GM12878 (cell line): ENCODE measurements around the gene MBD5. TPM values are rescaled to one million over a fixed set of nuclear protein-coding genes. Genes with fewer than 3 reads are reported as not detected.

ENCODE experiments used
- ATAC-seq: fragments of 200-7000 bp; cut with Tn5 transposase; 3 replicates; pipeline ENCODE4 v1.9.1; 2020; ENCODE audit warnings: mild to moderate bottlenecking, moderate library complexity
- BruUV-seq: library from RNA; stranded (reverse); fragments of 400-500 nt; replicated peaks from 2 replicates; lab custom pipeline; 2021; lab: Mats Ljungman, UMichigan
- CTCF ChIA-PET: fragments of 300-600 bp; sonication (Branson Sonifier 250); formaldehyde crosslinking; extraction: SDS; loops from one replicate; lab custom pipeline; 2021; ENCODE audit warnings: inconsistent platforms; lab: Yijun Ruan, JAX
- POLR2A ChIA-PET: fragments of 350-600 bp; formaldehyde crosslinking; extraction: SDS; loops from one replicate; lab custom pipeline; 2021; ENCODE audit warnings: inconsistent platforms; lab: Charles Lee
- RAD21 ChIA-PET: fragments of 300-600 bp; sonication (Branson Sonifier 250); formaldehyde crosslinking; loops from one replicate; lab custom pipeline; 2023; ENCODE audit warnings: antibody characterized with exemption; ENCODE audit not compliant: unreplicated experiment; lab: Charles Lee
- SMC1A ChIA-PET: fragments of 300-600 bp; sonication (Branson Sonifier 250); formaldehyde crosslinking; loops from one replicate; lab custom pipeline; 2023; ENCODE audit not compliant: unreplicated experiment, uncharacterized antibody; lab: Charles Lee
- DNase-seq: peaks from one replicate; pipeline ENCODE4 v3.0.0-alpha.2; 2011; ENCODE audit warnings: low read depth, low spot score
- FAIRE-seq: peaks from 3 replicates; lab custom pipeline; 2011; peaks lifted over from hg19 to GRCh38; lab: Jason Lieb, UNC
- H2AFZ ChIP-seq: 2 replicates; pipeline ENCODE4 v1.6.0; 2011; ENCODE audit warnings: low read depth, low read length, control low read depth; ENCODE audit not compliant: control insufficient read depth
- H3K27ac ChIP-seq: 2 replicates; pipeline ENCODE4 v1.5.1; 2011; ENCODE audit warnings: control low read depth; ENCODE audit not compliant: control insufficient read depth, insufficient read depth
- H3K27me3 ChIP-seq, 2 experiments: replicated peaks in 1 of 2; 2 replicates each; pipeline versions ENCODE4 v1.6.0 to v1.6.1; 2011; ENCODE audit warnings: low read length in 1 of 2; ENCODE audit not compliant: control insufficient read depth in 2 of 2, insufficient read depth in 2 of 2
- H3K36me3 ChIP-seq, 2 experiments: 2 replicates each; pipeline ENCODE4 v1.5.1; 2011; ENCODE audit warnings: low read length in 1 of 2; ENCODE audit not compliant: control insufficient read depth in 2 of 2, insufficient read depth in 2 of 2
- H3K4me1 ChIP-seq: 2 replicates; pipeline ENCODE4 v1.6.1; 2011; ENCODE audit warnings: mild to moderate bottlenecking, low read length, moderate library complexity, mixed read lengths; ENCODE audit not compliant: control insufficient read depth, insufficient read depth
- H3K4me2 ChIP-seq: 2 replicates; pipeline ENCODE4 v1.6.0; 2011; ENCODE audit warnings: control low read depth; ENCODE audit not compliant: control insufficient read depth, insufficient read depth
- H3K4me3 ChIP-seq: fragments of 200-600 bp; sonication (generic); 2 replicates; pipeline ENCODE4 v1.5.1; 2016
- H3K79me2 ChIP-seq: 2 replicates; pipeline ENCODE4 v1.6.0; 2011; ENCODE audit warnings: low read length; ENCODE audit not compliant: control insufficient read depth, insufficient read depth
- H3K9ac ChIP-seq: 2 replicates; pipeline ENCODE4 v1.8.0; 2011; ENCODE audit warnings: low read length, control low read depth, mixed read lengths; ENCODE audit not compliant: control insufficient read depth, insufficient read depth
- H3K9me3 ChIP-seq: replicated peaks from 3 replicates; pipeline ENCODE4 v1.5.1; 2011; ENCODE audit warnings: mild to moderate bottlenecking, low read length; ENCODE audit not compliant: control insufficient read depth, insufficient read depth
- H4K20me1 ChIP-seq: 2 replicates; pipeline ENCODE4 v1.6.0; 2011; ENCODE audit not compliant: control insufficient read depth, insufficient read depth
- ATF7 ChIP-seq: fragments of 450-650 bp; IDR thresholded peaks from 2 replicates; pipeline ENCODE4 v1.6.1; 2016; ENCODE audit warnings: low read depth, mild to moderate bottlenecking
- CHD1 ChIP-seq: IDR thresholded peaks from 2 replicates; pipeline ENCODE4 v1.6.1; 2012; ENCODE audit warnings: low read depth, low read length, improper control_type of control experiment
- CREB1 ChIP-seq: IDR thresholded peaks from 2 replicates; pipeline ENCODE4 v1.6.1; 2012; ENCODE audit warnings: low read depth, mild to moderate bottlenecking, inconsistent platforms
- DPF2 ChIP-seq: fragments of 450-650 bp; IDR thresholded peaks from 2 replicates; pipeline ENCODE4 v1.6.1; 2017; ENCODE audit warnings: mild to moderate bottlenecking
- EZH2 ChIP-seq: IDR thresholded peaks from 2 replicates; pipeline ENCODE4 v1.6.1; 2012; ENCODE audit warnings: low read depth, mild to moderate bottlenecking, control low read depth, inconsistent platforms, low read length, borderline replicate concordance; ENCODE audit not compliant: control insufficient read depth
- HDGF ChIP-seq: fragments of 450-650 bp; IDR thresholded peaks from 2 replicates; pipeline ENCODE4 v1.6.1; 2016; ENCODE audit warnings: antibody characterized with exemption
- KDM1A ChIP-seq: fragments of 200-600 bp; sonication (generic); IDR thresholded peaks from 2 replicates; pipeline ENCODE4 v1.6.1; 2016; ENCODE audit warnings: borderline replicate concordance
- SP1 ChIP-seq: IDR thresholded peaks from one replicate; pipeline ENCODE4 v1.6.1; 2011; ENCODE audit warnings: low read depth, low read length
- SUPT20H ChIP-seq: IDR thresholded peaks from 2 replicates; pipeline ENCODE4 v1.6.1; 2011; ENCODE audit warnings: low read depth, mild to moderate bottlenecking, low read length, moderate library complexity, borderline replicate concordance; ENCODE audit not compliant: control insufficient read depth
- TARDBP ChIP-seq: IDR thresholded peaks from 2 replicates; pipeline ENCODE4 v1.6.1; 2016; ENCODE audit warnings: borderline replicate concordance
- WGBS: methylation state at CpG from one replicate; pipeline ENCODE4 v1.1.6; 2016; ENCODE audit warnings: low lambda C conversion rate; ENCODE audit not compliant: insufficient replicate concordance, insufficient coverage; ENCODE audit errors: missing lambda C conversion rate; 5-methylcytosine and 5-hydroxymethylcytosine counted together
- in situ Hi-C: fragments of 300-500 bp; cut with MboI; formaldehyde crosslinking; loops from 9 replicates; pipeline ENCODE4 v1.14.3; 2018; ENCODE audit warnings: mixed read lengths
- intact Hi-C: fragments of 100-400 bp; cut with micrococcal nuclease; formaldehyde crosslinking; loops from one replicate; pipeline ENCODE4 v1.14.2; 2022; ENCODE audit not compliant: unreplicated experiment
- polyA plus RNA-seq, 11 experiments: library from polyadenylated mRNA; depleted of rRNA in 4 of 11; unstranded in 6 of 11; stranded (reverse) in 5 of 11; fragments of >200 nt; fragmentation: Nextera tagmentation in 4 of 11; fragmentation: Illumina TruSeq in 1 of 11; extraction: Ambion mirVana in 4 of 11; extraction: Trizol in 1 of 11; gene quantifications; 1 replicate in 1 of 11; 2 replicates in 10 of 11; pipeline versions ENCODE4 v1.2.1 to v1.2.3, GENCODE V29; 2011 to 2016; ENCODE audit warnings: inconsistent platforms in 2 of 11, missing spikeins in 2 of 11, low read depth in 1 of 11
- total RNA-seq, 4 experiments: library from RNA; depleted of rRNA in 3 of 4; stranded (reverse); fragments of >200 nt in 3 of 4; fragmentation: Illumina TruSeq in 1 of 4; extraction: Trizol in 1 of 4; gene quantifications; 2 replicates each; pipeline versions ENCODE4 v1.2.1 to v1.2.3, GENCODE V29; 2013 to 2021
- TF ChIP-seq, protein P1 (sequence below): fragments of 450-650 bp; formaldehyde crosslinking; IDR thresholded peaks from 2 replicates; pipeline ENCODE4 v1.4.0; 2022; ENCODE audit warnings: mild to moderate bottlenecking, moderate library complexity
- TF ChIP-seq, protein P2 (sequence below): IDR thresholded peaks from 2 replicates; pipeline ENCODE4 v1.6.1; 2012; ENCODE audit warnings: low read depth, low read length, improper control_type of control experiment
- TF ChIP-seq, protein P3 (sequence below): fragments of 450-650 bp; conservative IDR thresholded peaks from 2 replicates; pipeline ENCODE4 v1.6.1; 2017; ENCODE audit warnings: mild to moderate bottlenecking, moderate library complexity

Gene MBD5
- total and polyA plus RNA-seq, 10 of the 15 experiments (the other 5 are each of a cell fraction or from before 2014, with no cell fraction given), result 7.4 to 58.0 (median 21.2) TPM

DNA sequence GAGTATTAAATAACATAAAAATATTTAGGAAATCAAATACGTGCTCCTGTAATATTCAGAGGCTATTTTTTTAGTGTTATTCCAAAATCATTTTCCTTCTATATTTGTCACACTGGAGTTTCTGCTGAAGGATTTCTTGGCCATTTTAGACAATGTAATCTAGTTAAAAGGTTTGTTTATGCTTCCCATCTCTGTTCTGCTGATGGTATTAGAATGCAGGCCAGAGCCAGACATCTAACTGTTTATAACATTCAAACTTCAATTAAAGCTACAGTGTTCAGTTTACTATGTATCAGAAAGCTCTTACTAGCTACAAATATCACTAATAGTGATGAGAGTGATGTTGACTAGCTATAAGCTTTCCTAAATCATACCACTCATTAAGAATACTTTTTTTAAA is 7.9 kb downstream of the MBD5 start:
- no peak for ATAC-seq
- FAIRE-seq, result no peak
- WGBS, result 100% methylated on average over 1 of the region's 1 CpG
- intact Hi-C loops, result loop anchor here (10.0 kb wide), 2 partner anchors 394 to 616 kb away; partner anchors contain the start of gene EPC2
- CTCF ChIA-PET, result interaction anchor here (0.6 to 3.2 kb wide), 5 partner anchors 8 to 39 kb away, joined by 3 to 10 read pairs (median 4); partner anchors contain the start of genes MBD5 and ORC4
- no peak for DNase-seq
- Histone ChIP-seq H3K4me1 (no peaks in the 10 kb centered on the region), H4K20me1 (no peaks in the 10 kb centered on the region), H3K4me3 (no peak overlapping the region), H3K9me3 (peaks cover under 1% of the 10 kb centered on the region; the same call in 1 of the 3 replicates), H3K27me3 (no peaks in the 10 kb centered on the region), H3K9ac (no peak overlapping the region), H3K36me3 (peaks cover 0 to 4% of the 10 kb centered on the region in 2 experiments; a peak in 2 of 4 replicates), H3K79me2 (peaks cover 52% of the 10 kb centered on the region), H3K27ac (no peak overlapping the region), H2AFZ (no peak overlapping the region), H3K4me2 (no peak overlapping the region)
- in situ Hi-C loops, result no loop called here
- TF ChIP-seq SP1 (no peak), SUPT20H (no peak), CREB1 (no peak), CHD1 (no peak), EZH2 (no peak), HDGF (no peak), DPF2 (no peak), TARDBP (no peak), KDM1A (no peak), ATF7 (no peak)
- TF ChIP-seq, protein P1, sequence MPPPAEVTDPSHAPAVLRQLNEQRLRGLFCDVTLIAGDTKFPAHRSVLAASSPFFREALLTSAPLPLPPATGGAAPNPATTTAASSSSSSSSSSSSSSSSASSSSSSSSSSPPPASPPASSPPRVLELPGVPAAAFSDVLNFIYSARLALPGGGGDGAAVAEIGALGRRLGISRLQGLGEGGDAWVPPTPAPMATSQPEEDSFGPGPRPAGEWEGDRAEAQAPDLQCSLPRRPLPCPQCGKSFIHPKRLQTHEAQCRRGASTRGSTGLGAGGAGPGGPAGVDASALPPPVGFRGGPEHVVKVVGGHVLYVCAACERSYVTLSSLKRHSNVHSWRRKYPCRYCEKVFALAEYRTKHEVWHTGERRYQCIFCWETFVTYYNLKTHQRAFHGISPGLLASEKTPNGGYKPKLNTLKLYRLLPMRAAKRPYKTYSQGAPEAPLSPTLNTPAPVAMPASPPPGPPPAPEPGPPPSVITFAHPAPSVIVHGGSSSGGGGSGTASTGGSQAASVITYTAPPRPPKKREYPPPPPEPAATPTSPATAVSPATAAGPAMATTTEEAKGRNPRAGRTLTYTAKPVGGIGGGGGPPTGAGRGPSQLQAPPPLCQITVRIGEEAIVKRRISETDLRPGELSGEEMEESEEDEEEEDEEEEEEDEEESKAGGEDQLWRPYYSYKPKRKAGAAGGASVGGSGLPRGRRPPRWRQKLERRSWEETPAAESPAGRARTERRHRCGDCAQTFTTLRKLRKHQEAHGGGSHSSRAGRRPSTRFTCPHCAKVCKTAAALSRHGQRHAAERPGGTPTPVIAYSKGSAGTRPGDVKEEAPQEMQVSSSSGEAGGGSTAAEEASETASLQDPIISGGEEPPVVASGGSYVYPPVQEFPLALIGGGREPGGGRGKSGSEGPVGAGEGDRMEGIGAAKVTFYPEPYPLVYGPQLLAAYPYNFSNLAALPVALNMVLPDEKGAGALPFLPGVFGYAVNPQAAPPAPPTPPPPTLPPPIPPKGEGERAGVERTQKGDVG (CRISPR knock-in tag), result no peak
- TF ChIP-seq, protein P2, sequence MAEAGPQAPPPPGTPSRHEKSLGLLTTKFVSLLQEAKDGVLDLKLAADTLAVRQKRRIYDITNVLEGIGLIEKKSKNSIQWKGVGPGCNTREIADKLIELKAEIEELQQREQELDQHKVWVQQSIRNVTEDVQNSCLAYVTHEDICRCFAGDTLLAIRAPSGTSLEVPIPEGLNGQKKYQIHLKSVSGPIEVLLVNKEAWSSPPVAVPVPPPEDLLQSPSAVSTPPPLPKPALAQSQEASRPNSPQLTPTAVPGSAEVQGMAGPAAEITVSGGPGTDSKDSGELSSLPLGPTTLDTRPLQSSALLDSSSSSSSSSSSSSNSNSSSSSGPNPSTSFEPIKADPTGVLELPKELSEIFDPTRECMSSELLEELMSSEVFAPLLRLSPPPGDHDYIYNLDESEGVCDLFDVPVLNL, result no peak
- TF ChIP-seq, protein P3, sequence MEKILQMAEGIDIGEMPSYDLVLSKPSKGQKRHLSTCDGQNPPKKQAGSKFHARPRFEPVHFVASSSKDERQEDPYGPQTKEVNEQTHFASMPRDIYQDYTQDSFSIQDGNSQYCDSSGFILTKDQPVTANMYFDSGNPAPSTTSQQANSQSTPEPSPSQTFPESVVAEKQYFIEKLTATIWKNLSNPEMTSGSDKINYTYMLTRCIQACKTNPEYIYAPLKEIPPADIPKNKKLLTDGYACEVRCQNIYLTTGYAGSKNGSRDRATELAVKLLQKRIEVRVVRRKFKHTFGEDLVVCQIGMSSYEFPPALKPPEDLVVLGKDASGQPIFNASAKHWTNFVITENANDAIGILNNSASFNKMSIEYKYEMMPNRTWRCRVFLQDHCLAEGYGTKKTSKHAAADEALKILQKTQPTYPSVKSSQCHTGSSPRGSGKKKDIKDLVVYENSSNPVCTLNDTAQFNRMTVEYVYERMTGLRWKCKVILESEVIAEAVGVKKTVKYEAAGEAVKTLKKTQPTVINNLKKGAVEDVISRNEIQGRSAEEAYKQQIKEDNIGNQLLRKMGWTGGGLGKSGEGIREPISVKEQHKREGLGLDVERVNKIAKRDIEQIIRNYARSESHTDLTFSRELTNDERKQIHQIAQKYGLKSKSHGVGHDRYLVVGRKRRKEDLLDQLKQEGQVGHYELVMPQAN, result no peak
- SMC1A ChIA-PET, result interaction anchor here (0.6 to 17.7 kb wide), 7 partner anchors 9 to 677 kb away, joined by 3 to 177 read pairs (median 7); partner anchors contain the start of genes MBD5 and ORC4
- POLR2A ChIA-PET, result interaction anchor here (0.6 to 6.1 kb wide), 3 partner anchors 8 to 369 kb away, joined by 3 to 40 read pairs (median 4); partner anchors contain the start of genes MBD5 and ORC4
- RAD21 ChIA-PET, result interaction anchor here (0.8 to 5.2 kb wide), 12 partner anchors 8 to 481 kb away, joined by 3 to 31 read pairs (median 5); partner anchors contain the start of genes MBD5 and ORC4
- BruUV-seq, result no TSS peak
